DND-41 (cell line): ENCODE results near the gene VAPA.

Experiments
- EZH2 ChIP-seq: IDR thresholded peaks from 3 replicates; pipeline ENCODE4 v1.6.1; 2012; ENCODE audit warnings: borderline replicate concordance, low read depth, mild to moderate bottlenecking, moderate library complexity, low read length, inconsistent platforms; ENCODE audit not compliant: severe bottlenecking
- TF ChIP-seq, protein P1 (sequence below): IDR thresholded peaks from 2 replicates; pipeline ENCODE4 v1.5.1; 2012; ENCODE audit warnings: borderline replicate concordance, low read length, moderate library complexity, mild to moderate bottlenecking; ENCODE audit not compliant: poor library complexity, severe bottlenecking; ENCODE audit errors: extremely low read depth

- no peak for TF ChIP-seq EZH2
- TF ChIP-seq, protein P1, sequence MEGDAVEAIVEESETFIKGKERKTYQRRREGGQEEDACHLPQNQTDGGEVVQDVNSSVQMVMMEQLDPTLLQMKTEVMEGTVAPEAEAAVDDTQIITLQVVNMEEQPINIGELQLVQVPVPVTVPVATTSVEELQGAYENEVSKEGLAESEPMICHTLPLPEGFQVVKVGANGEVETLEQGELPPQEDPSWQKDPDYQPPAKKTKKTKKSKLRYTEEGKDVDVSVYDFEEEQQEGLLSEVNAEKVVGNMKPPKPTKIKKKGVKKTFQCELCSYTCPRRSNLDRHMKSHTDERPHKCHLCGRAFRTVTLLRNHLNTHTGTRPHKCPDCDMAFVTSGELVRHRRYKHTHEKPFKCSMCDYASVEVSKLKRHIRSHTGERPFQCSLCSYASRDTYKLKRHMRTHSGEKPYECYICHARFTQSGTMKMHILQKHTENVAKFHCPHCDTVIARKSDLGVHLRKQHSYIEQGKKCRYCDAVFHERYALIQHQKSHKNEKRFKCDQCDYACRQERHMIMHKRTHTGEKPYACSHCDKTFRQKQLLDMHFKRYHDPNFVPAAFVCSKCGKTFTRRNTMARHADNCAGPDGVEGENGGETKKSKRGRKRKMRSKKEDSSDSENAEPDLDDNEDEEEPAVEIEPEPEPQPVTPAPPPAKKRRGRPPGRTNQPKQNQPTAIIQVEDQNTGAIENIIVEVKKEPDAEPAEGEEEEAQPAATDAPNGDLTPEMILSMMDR: no peak
Measured at GRCh38 chr18:9941103-9941502, 27.3 kb downstream of the VAPA start.
